GM15510 (cell line): ENCODE measurements around the gene P4HB.

Source experiments
- POLR2A ChIP-seq: IDR thresholded peaks from 3 replicates; pipeline ENCODE4 v1.6.1; 2011; ENCODE audit warnings: borderline replicate concordance; ENCODE audit not compliant: insufficient read length; ENCODE audit errors: extremely low read depth

P4HB gene

DNA sequence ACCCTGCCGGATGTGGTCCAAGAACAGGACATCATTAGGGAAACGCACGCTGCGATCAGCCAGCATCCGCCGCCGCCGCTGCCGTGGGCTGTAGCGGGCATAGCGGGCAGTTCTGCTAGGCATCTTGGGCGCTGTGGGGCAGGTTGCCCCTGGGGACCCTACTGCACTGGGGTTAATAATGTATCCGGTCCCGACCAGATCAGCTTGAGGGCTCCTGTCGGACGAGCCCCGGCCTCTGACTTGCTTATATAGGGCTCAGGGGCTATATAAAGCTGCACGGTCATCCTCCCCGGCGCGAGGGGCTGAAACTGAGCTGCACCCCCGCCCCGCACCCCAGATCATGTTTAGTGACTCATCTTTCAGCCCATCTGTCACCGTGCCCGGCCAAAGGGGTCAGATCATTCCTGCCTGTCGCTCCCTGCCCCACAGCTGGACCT is 25.5 kb downstream of the P4HB start, which contains the start of gene PPP1R27:
Gene PPP1R27, minus strand, starts transcription at position 220 of the 437 bp plus-strand sequence. Its CDS starts 97 bp downstream, at position 123.
- TF ChIP-seq POLR2A = no peak

DNA sequence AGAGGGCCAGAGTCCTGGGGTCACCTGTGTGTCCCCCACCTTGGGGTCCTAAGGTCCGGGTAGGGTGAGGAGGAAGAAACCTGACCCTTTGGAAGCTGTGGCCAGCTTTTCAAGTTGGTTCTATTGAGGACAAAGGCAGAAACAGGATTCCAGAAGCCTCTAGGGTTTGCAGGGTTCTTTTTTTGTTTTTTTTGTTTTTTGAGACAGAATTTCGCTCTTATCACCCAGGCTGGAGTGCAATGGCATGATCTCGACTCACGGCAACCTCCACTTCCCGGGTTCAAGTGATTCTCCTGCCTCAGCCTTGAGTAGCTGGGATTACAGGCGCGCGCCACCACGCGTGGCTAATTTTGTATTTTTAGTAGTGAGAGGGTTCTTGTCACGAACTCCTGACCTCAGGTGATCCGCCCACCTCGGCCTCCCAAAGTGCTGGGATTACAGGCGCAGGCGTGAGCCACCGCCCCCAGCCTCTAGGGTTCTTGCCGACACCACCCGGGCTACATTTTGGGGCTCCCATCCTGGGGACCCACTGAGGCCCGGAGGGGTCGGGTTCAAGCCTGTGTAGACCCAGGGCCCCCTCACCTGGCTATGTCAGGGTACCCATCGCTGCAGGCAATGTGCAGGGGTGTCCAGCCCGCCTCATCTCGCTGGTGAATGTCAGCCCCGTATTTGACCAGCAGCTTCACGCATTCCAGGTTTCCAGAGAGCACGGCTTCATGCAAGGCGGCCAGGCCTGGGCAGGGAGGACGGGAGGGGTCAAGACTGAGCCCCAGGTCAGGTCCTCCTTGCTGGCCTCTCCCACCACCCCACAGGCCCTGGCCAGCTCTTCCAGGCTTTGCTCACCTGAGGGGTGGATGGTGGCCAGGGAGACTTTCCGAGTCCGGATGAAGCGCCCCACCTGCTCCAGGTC is 26.2 kb downstream of the P4HB start:
- no peak for TF ChIP-seq POLR2A

DNA sequence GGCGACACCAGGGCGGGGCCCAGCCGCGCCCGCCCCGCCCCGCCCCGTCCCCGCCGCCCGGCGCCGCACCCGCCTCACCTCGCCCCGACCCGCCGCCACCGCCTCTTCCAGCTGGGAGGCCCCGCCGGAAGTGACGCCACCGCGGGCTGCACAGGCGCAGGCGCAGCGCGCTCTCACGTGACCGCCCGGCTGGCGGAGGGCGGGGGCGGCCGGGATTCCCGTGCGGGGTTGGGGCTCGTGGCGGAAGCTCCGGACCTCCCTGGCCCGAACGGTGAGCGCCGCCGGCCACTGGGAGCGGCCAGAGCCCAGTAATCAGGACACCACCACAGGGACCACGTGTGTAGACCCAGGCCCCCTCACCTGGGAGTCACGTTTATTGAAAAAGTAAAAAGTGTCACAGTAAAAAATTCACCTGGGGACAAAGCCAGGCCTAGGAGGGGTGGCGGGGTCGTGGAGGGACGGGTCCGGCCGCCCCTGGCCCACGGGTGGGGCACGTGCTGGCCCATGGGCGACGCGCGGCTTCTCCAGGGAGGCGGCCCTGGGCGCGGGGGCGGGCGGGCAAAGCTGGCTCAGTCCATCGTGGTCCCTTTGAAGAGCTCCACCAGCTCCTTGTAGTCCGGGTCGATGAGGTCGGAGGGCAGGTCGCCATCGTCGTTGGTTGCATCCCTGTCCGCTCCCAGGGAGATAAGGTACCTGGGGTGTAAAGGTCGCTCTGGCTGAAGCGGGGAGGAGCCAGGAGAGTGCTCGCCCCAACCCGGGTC is 27.0 kb downstream of the P4HB start, which contains the start of gene MCRIP1:
Gene MCRIP1, minus strand, starts transcription at position 132 of the 761 bp plus-strand sequence. CDS start 8,785 bp downstream, outside the sequence.
- TF ChIP-seq POLR2A = peak; percentile 82

DNA sequence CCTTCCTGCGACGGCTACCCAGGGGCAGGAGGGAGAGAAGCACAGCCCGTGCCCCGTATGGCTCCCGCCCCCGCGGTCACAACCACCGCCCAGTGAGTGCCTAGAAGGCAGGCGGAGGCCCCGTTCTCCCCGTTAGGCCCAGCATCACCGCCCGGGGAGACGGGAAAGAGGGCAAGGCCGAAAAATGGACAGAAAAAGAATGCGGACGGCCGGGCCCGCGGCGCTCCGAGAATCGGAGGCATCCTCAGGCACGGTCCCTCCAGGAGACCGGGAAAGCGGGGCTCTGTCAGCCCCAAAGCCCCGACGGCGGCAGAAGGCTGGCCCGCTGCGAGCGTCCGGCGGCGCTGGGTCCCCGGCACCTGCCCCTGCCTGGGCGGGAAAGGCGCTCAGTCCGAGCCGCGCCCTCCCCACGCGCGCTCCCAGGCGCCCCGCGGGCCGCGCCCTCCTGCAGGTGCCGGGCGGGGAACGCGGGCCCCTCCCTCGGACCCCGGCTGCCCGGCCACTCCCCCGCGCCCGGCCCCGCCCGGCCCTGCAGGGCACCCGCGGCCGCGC is 27.7 kb downstream of the P4HB start:
- TF ChIP-seq POLR2A = no peak

DNA sequence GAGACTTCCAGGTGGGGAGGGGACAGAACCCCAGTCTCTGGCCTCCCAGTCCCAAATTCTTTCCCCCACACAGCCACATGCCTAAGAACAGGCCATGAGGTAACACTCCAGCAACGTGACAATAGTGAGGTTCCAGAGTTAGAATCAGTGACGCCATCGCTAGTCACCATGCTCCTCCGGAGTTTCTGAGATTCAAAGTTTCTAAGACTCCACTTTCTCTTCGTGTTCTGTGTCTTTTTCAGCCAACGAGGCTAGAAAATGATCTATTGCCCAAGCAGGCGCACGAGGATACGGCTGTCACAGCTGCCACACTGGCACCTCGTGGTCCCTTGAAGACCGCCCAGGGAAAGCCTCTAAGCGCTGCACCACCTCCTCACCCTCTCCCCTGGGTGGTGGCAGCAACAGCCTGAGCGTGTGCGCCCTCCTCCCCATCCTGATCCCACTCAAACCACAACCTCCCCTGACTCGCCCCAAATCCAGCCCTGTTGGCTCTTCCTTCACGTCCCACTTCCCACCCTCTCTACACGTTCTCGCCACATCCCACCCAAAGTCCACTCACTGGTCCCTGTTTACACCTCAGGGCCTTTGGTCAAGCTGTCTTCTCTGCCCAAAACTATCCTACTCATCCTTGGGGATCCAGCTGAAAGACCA is 28.3 kb downstream of the P4HB start:
- no peak for TF ChIP-seq POLR2A

DNA sequence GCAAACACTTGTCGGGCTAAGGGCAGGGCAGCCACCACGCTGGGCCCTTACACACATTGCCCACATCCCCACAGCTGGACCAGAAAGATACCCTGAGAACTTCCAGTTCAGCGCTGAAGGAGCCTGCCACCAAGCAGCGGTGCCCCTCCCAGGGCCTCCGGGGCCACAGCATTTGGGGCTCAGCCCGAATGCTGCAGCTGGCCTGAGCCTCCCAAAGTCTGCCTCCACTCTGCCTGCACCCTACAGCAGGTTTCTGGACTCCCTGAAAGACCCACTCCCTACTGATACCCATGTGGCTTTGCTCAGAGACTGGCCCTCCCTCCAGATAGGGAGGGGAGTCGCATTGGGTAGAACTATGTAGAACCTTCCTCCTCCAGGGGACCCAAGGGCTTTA is 28.8 kb downstream of the P4HB start:
- TF ChIP-seq POLR2A = peak; percentile 13

DNA sequence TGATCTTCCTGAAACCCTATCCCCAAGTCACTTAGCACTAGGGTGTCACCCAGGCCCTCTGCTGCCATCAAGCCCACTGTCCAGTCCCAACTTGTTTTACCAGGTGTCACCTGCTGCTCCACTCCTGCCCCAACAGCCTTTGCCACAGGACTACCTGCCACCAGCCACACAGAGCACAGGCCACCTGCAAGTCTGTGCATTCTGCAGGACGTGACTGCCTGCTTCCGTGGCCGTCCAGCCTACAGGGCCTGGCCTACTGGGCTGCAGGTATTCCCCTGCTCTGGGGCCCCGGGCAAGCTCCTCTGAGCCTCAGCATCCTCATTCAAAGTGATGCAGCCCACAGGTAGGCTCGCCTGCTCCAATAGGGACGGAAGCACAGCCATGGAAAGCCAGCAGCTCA is 30.5 kb downstream of the P4HB start:
- no peak for TF ChIP-seq POLR2A

DNA sequence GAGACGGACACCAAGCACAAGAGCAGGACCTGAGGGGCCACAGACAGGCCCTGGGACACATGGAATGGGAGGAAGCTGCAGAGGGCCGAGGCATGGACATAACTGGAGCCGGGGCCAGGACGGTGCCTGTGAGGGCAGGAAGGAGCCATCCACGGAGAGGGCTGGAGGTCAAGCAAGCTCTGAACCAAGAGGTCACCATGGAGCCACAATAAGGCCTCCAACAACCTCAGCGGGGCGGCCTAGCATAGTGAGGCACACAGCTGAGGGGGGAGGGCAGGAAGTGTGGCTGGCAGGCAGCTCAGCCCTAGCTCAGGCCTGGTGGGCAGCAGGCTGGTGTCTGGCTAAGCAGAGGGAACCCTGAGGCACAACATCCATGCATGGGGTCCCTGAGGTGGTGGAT is 31.7 kb downstream of the P4HB start:
- no peak for TF ChIP-seq POLR2A

DNA sequence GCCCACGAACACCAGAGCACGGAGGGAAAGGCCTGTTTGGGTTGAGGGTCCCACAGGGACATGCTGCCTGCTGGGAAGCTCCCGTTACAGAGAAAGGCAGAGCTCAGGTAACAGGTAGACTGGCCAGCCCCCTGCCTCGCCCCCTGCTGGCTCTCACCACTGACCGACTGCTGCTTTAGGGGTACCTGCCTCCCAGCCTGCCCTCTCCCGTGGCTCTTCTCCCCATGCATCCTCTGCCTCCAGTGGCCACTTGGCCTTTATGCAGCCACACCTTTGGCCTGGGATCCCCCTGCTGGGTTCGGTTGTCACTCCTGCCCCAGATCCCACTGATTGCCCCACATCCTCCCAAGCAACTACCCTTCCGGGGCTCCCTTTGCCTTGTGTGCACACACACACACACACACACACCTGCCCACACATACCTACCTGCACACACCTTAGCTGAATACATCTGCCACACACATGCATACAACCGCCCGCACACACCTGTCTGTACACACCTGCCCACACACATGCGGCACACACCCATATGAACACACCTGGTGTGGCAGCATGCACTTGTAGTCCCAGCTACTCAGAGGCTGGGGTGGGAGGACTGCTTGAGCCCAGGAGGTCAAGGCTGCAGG is 34.4 kb downstream of the P4HB start:
- TF ChIP-seq POLR2A = no peak

DNA sequence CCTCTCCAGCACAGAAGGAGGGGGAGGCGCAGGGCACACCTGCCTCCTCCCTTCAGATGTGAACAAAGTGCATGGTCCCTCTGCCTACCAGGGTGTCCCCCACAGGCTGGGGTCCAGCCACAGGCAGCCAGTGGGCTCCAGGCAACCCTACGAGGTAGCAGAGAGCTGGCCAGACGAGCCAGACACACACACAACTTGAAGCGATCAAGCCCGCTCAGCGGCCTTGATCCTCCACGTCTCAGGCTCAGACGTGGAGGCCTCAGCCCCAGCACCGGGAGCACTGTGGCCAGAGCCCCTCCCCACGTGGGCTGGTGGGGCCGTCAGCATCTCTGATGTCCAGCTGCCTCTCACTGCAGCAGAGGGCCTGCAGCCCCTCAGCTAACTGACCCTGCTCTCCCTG is 35.7 kb downstream of the P4HB start:
- no peak for TF ChIP-seq POLR2A

DNA sequence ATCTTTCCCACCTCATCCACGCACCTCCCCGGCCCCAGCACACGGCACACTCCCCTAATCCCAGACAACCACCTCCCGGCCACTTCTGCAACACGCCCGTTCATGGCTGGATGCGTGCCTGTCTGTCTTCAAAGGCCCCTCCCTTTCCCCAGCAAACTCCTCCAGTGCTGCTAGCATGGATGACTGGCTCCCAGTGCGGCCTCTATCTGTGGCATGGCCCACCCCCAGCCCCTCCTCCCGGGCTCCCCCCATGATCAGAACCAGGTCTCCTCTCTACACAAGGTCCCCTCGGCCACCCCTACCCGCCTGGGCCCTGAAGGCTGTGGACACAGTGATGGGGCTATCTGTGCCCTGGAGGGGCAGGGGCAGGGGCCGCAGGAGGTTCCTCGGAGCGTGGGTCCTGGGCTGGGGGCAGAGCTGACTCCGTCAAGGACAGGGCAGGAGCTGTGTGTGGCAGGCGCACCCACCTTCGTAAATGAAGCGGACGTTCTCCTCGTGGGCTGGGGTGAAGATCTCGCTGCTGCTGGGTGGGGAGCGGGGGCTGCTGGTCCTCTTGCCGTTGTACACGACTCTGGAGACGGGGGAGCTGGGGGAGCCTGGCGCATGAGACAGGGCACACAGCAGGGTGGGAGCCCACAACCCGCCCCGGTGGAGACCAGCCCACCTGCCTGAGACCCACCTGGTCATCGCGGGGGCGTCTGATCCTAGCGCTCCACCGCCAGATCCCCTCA is 36.4 kb downstream of the P4HB start:
- no peak for TF ChIP-seq POLR2A

DNA sequence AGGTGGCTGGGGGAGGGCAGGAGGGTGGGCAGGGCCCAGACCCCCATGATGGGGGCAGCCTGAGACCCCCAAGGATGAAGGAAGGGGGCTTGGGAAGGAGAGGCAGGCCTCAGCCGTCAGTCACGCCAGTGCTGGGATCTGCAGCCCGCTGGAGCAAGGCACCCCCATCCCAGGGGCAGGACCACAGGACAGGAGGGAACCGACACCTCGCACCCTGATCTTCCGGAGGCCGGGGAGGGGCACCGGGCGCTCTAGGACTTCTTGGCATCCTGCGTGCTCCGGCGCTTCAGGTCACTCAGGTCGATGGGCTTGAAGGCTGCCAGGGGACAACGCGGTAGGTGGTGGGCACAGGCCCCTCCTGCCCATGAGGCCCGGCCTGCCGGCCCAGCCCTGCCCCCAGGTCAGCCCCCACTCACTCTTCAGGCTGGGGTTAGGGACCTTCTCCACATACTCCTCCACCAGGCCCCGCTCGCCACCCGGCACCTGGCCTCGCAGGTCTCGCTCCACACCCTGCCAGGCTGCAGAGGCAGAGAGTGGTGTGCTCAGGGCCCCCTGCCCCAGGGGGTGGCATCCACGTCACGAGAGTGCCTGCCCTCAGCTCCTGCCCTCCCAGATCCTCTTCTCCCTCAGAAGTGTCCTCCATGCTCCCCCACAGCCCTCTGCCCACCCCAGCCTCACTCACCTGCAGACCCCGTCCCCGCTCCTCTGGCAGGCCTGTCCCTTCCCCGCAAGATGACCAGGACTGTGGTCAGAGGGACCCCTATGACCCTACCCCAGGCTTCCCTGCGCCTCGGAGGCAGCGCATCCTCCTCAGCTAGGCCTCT is 37.1 kb downstream of the P4HB start:
- no peak for TF ChIP-seq POLR2A

DNA sequence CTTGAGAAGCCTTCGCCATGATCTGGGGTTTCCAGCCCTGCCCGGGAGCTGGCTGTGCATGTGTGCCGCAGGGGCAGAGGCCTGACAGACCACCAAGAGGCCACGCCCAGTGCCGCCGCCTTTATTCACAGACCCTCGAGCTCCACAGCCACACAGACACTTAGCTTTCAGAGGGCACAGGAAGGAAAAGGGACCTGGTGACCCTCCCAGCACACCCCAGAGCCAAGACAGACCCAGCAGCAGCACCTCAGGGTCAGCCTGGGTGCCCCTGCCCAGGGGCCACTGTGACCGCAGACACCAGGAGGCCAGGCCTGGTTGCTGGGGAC is 38.1 kb downstream of the P4HB start:
- TF ChIP-seq POLR2A = no peak

DNA sequence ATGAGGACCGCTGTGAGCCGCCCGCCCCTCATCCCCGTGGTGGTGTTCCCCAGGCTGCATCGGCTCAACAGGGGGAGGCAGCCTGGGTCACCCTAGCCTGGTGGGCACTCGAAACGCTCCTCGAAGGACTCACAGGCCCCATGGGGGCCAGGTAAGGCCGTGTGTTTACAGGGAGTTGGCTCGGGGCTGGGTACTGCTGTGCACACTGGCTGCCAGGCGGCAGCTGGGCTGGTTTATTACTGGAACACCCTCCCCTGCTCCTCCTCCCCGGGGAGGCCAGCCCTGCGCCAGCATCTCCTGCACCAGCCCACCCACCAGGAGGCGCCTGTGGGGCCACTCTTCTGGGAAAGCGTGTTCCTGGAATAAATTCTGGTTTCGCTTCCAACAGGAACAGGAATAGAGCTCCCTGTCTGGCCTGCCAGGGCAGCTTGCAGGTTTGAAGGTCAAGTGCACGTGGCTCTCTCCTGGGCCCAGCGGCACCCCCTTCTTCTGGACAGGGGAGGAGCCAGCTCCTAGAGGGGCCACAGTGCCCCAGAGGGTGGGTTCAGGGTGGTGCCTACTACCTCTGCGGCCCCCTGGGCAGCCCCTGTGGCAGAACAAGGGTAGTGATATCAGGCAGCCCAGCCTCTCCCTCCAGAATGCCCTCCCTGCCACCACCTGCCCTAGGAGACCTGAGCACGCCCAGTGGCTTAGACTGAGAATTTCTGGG is 38.6 kb downstream of the P4HB start:
- no peak for TF ChIP-seq POLR2A
